ENCODE measurements around the gene PDCD1. TPM values are rescaled to one million over a fixed set of nuclear protein-coding genes. Genes with fewer than 3 reads are reported as not detected.

PDCD1 gene
- total RNA-seq, 1 donor from 2014 or later: not detected

GRCh38 chr2:241895712-241896641 is 37.3 kb upstream of the PDCD1 start:
- DNase-seq (ENCODE audit: low spot score): peak; percentile 28

GRCh38 chr2:241895427-241895711 is 36.7 kb upstream of the PDCD1 start:
- no peak for DNase-seq (ENCODE audit: low spot score)

GRCh38 chr2:241894681-241895426 is 36.2 kb upstream of the PDCD1 start:
- no peak for DNase-seq (ENCODE audit: low spot score)

GRCh38 chr2:241894056-241894641 is 35.5 kb upstream of the PDCD1 start:
- no peak for DNase-seq (ENCODE audit: low spot score)

GRCh38 chr2:241893265-241893664 is 34.6 kb upstream of the PDCD1 start:
- DNase-seq (ENCODE audit: low spot score): no peak

- DNase-seq (ENCODE audit: low spot score): peak; percentile 44
Measured at GRCh38 chr2:241892299-241893137, 33.8 kb upstream of the PDCD1 start.

- DNase-seq (ENCODE audit: low spot score): no peak
Measured at GRCh38 chr2:241891988-241892298, 33.2 kb upstream of the PDCD1 start.

GRCh38 chr2:241891315-241891987 is 32.8 kb upstream of the PDCD1 start:
- no peak for DNase-seq (ENCODE audit: low spot score)

GRCh38 chr2:241890524-241891235 is 32.0 kb upstream of the PDCD1 start:
- peak; percentile 37 for DNase-seq (ENCODE audit: low spot score)

- DNase-seq (ENCODE audit: low spot score): no peak
Measured at GRCh38 chr2:241888641-241889040, 29.9 kb upstream of the PDCD1 start.

- DNase-seq (ENCODE audit: low spot score): no peak
Measured at GRCh38 chr2:241887806-241888522, 29.3 kb upstream of the PDCD1 start.

- no peak for DNase-seq (ENCODE audit: low spot score)
Measured at GRCh38 chr2:241886840-241887447, 28.2 kb upstream of the PDCD1 start.

GRCh38 chr2:241885946-241886643 is 27.4 kb upstream of the PDCD1 start:
- DNase-seq (ENCODE audit: low spot score): no peak

- DNase-seq (ENCODE audit: low spot score): peak; percentile 46
Measured at GRCh38 chr2:241885291-241885945, 26.7 kb upstream of the PDCD1 start.

- DNase-seq (ENCODE audit: low spot score): no peak
Measured at GRCh38 chr2:241884951-241885290, 26.2 kb upstream of the PDCD1 start.

GRCh38 chr2:241882091-241882625 is 23.5 kb upstream of the PDCD1 start:
- DNase-seq (ENCODE audit: low spot score): peak; percentile 28

- no peak for DNase-seq (ENCODE audit: low spot score)
Measured at GRCh38 chr2:241880311-241881073, 21.8 kb upstream of the PDCD1 start.

All from umbilical cord (tissue), 2 donors.